ENCODE measurements around the gene AMBRA1. TPM values are rescaled to one million over a fixed set of nuclear protein-coding genes. Genes with fewer than 3 reads are reported as not detected.

AMBRA1 gene
- polyA plus RNA-seq, 2 of the 4 experiments (the other 2 are of a cell fraction), result 11.5 to 13.4 TPM

DNA sequence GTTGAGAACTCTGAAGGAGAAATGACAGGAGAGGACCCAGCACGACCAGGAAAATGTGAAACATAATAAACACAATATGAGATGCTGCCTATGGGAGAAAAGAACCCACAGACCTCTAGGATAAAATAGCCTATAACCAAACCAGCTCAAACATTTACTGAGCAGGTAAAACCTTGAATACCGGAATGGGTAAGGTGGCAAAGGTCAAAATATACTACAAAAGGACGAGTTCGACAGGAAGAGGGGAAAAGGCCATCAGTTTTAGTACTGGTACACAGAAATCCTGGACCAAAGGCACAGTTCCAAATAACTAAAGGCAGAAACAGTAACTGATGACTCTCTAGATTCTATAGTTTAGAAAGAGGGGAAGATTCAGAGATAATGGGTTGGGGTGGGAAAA, 96.3 kb downstream of the AMBRA1 start:
- FAIRE-seq, result no peak
- DNase-seq (ENCODE audit: low read depth in 1 of 2, low spot score in 1 of 2), result no peak
- H3K4me2 ChIP-seq, result no peak overlapping the region
- ATAC-seq, result no peak
- 81% methylated on average over 4 of the region's 4 CpGs for WGBS (ENCODE audit: missing lambda C conversion rate)
- H3K27ac ChIP-seq, result no peak overlapping the region
- no peaks in the 10 kb centered on the region for H3K9me3 ChIP-seq
- POLR2A ChIA-PET, result no interaction called here
- TF ChIP-seq ZC3H11A (IDR thresholded peaks at IDR 0.05) (no peak), HOXB5 (CRISPR knock-in tag; IDR thresholded peaks at IDR 0.05) (no peak), SMC3 (IDR thresholded peaks at IDR 0.05) (no peak), RNF2 (IDR thresholded peaks at IDR 0.05; ENCODE audit: borderline replicate concordance, low read depth) (no peak), MAZ (IDR thresholded peaks at IDR 0.05; ENCODE audit: borderline replicate concordance, low read depth, low read length) (no peak), KDM5A (IDR thresholded peaks at IDR 0.05) (no peak), NPAS2 (CRISPR knock-in tag; IDR thresholded peaks at IDR 0.05; ENCODE audit: borderline replicate concordance) (no peak), JUNB (IDR thresholded peaks at IDR 0.05) (no peak), CBX2 (IDR thresholded peaks at IDR 0.05; ENCODE audit: borderline replicate concordance, low read depth) (no peak), JUN (IDR thresholded peaks at IDR 0.05) (no peak)
- TF ChIP-seq, protein P1, sequence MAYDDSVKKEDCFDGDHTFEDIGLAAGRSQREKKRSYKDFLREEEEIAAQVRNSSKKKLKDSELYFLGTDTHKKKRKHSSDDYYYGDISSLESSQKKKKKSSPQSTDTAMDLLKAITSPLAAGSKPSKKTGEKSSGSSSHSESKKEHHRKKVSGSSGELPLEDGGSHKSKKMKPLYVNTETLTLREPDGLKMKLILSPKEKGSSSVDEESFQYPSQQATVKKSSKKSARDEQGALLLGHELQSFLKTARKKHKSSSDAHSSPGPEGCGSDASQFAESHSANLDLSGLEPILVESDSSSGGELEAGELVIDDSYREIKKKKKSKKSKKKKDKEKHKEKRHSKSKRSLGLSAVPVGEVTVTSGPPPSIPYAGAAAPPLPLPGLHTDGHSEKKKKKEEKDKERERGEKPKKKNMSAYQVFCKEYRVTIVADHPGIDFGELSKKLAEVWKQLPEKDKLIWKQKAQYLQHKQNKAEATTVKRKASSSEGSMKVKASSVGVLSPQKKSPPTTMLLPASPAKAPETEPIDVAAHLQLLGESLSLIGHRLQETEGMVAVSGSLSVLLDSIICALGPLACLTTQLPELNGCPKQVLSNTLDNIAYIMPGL (CRISPR knock-in tag; IDR thresholded peaks at IDR 0.05; ENCODE audit: borderline replicate concordance), result no peak
- TF ChIP-seq, protein P2, sequence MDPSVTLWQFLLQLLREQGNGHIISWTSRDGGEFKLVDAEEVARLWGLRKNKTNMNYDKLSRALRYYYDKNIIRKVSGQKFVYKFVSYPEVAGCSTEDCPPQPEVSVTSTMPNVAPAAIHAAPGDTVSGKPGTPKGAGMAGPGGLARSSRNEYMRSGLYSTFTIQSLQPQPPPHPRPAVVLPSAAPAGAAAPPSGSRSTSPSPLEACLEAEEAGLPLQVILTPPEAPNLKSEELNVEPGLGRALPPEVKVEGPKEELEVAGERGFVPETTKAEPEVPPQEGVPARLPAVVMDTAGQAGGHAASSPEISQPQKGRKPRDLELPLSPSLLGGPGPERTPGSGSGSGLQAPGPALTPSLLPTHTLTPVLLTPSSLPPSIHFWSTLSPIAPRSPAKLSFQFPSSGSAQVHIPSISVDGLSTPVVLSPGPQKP (IDR thresholded peaks at IDR 0.05; ENCODE audit: low read depth, low read length), result no peak
- TF ChIP-seq, protein P3, sequence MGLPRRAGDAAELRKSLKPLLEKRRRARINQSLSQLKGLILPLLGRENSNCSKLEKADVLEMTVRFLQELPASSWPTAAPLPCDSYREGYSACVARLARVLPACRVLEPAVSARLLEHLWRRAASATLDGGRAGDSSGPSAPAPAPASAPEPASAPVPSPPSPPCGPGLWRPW (IDR thresholded peaks at IDR 0.05), result no peak
- TF ChIP-seq, protein P4, sequence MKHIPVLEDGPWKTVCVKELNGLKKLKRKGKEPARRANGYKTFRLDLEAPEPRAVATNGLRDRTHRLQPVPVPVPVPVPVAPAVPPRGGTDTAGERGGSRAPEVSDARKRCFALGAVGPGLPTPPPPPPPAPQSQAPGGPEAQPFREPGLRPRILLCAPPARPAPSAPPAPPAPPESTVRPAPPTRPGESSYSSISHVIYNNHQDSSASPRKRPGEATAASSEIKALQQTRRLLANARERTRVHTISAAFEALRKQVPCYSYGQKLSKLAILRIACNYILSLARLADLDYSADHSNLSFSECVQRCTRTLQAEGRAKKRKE (CRISPR knock-in tag; IDR thresholded peaks at IDR 0.05; ENCODE audit: low read depth), result no peak
- TF ChIP-seq, protein P5, sequence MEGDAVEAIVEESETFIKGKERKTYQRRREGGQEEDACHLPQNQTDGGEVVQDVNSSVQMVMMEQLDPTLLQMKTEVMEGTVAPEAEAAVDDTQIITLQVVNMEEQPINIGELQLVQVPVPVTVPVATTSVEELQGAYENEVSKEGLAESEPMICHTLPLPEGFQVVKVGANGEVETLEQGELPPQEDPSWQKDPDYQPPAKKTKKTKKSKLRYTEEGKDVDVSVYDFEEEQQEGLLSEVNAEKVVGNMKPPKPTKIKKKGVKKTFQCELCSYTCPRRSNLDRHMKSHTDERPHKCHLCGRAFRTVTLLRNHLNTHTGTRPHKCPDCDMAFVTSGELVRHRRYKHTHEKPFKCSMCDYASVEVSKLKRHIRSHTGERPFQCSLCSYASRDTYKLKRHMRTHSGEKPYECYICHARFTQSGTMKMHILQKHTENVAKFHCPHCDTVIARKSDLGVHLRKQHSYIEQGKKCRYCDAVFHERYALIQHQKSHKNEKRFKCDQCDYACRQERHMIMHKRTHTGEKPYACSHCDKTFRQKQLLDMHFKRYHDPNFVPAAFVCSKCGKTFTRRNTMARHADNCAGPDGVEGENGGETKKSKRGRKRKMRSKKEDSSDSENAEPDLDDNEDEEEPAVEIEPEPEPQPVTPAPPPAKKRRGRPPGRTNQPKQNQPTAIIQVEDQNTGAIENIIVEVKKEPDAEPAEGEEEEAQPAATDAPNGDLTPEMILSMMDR (IDR thresholded peaks at IDR 0.05), result no peak
- H3K4me1 ChIP-seq, result 0 out of 3 replicates have a peak, but pooled peaks cover 2% of the 10 kb centered on the region
- H3K4me3 ChIP-seq, result no peak overlapping the region
- CTCF ChIA-PET, result interaction anchor here (1.2 to 1.9 kb wide), 2 partner anchors 13 to 33 kb away, joined by 3 to 9 read pairs; no protein-coding TSS in a partner anchor

DNA sequence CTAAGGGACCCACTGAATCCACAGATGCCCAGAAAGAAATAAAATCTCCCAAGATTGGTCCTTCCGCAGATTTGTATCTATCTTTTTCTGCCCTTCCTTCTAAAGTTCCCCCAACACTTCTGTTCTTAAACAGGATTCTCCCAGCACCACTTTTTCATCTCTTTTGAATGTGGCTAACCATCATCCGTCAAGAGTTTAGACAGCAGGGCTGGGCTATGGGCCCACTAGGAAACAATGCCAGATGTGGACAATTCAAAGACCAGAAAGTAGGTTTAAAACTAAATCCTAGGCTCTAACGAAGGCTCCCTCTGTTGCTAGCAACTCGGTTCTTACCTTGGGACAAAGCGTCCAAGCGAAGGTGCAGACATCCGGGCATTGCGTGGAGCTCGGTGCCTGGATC, 100.0 kb downstream of the AMBRA1 start:
- no peak for DNase-seq (ENCODE audit: low read depth in 1 of 2, low spot score in 1 of 2)
- H3K4me2 ChIP-seq, result no peak overlapping the region
- H3K27ac ChIP-seq, result no peak overlapping the region
- POLR2A ChIA-PET, result no interaction called here
- no peak for ATAC-seq
- no peaks in the 10 kb centered on the region for H3K9me3 ChIP-seq
- CTCF ChIA-PET, result interaction anchor here (0.6 to 7.2 kb wide), 6 partner anchors 10 to 124 kb away, joined by 3 to 91 read pairs (median 22); partner anchors contain the start of genes ATG13, CHRM4 and HARBI1
- no peak for FAIRE-seq
- no peaks in the 10 kb centered on the region for H3K4me1 ChIP-seq
- WGBS (ENCODE audit: missing lambda C conversion rate), result 93% methylated on average over 9 of the region's 9 CpGs
- H3K4me3 ChIP-seq, result no peak overlapping the region
- TF ChIP-seq NFE2L2 (conservative IDR thresholded peaks at IDR 0.05; ENCODE audit: low read length) (no peak), EP300 (IDR thresholded peaks at IDR 0.05) (no peak), RCOR1 (IDR thresholded peaks at IDR 0.05; ENCODE audit: low read depth, low read length) (no peak), NR3C1 (IDR thresholded peaks at IDR 0.05) (no peak), CBX2 (IDR thresholded peaks at IDR 0.05; ENCODE audit: borderline replicate concordance, low read depth) (no peak), FOXS1 (CRISPR knock-in tag; IDR thresholded peaks at IDR 0.05) (no peak), CEBPB (IDR thresholded peaks at IDR 0.05) (no peak), BHLHE40 (IDR thresholded peaks at IDR 0.05; ENCODE audit: low read depth, low read length) (no peak), CBX8 (IDR thresholded peaks at IDR 0.05) (no peak), ZFP36 (IDR thresholded peaks at IDR 0.05; ENCODE audit: borderline replicate concordance, partially characterized antibody) (no peak), RAD21 (conservative IDR thresholded peaks at IDR 0.05 in 1 of 2, IDR thresholded peaks at IDR 0.05 in 1 of 2) (no peak), CHD4 (IDR thresholded peaks at IDR 0.05; ENCODE audit: borderline replicate concordance) (no peak)
- TF ChIP-seq, protein P4 (CRISPR knock-in tag; IDR thresholded peaks at IDR 0.05; ENCODE audit: low read depth), result no peak
- TF ChIP-seq, protein P6, sequence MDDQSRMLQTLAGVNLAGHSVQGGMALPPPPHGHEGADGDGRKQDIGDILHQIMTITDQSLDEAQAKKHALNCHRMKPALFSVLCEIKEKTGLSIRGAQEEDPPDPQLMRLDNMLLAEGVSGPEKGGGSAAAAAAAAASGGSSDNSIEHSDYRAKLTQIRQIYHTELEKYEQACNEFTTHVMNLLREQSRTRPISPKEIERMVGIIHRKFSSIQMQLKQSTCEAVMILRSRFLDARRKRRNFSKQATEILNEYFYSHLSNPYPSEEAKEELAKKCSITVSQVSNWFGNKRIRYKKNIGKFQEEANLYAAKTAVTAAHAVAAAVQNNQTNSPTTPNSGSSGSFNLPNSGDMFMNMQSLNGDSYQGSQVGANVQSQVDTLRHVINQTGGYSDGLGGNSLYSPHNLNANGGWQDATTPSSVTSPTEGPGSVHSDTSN (IDR thresholded peaks at IDR 0.05), result no peak
- TF ChIP-seq, protein P5 (IDR thresholded peaks at IDR 0.05), result no peak

Measured in A549 (cell line).